Measurements from ENCODE around the gene AGPAT1. TPM values are rescaled to one million over a fixed set of nuclear protein-coding genes. Genes with fewer than 3 reads are reported as not detected.

The AGPAT1 gene
- total and polyA plus RNA-seq, 2 of the 13 experiments (the other 11 are each of a cell fraction or from before 2014, with no cell fraction given) = 51.3 to 139 TPM

- TF ChIP-seq ZNF605 (CRISPR knock-in tag; IDR thresholded peaks at IDR 0.05) (no peak), SMYD3 (CRISPR knock-in tag; IDR thresholded peaks at IDR 0.05) (no peak), MXI1 (IDR thresholded peaks at IDR 0.05; ENCODE audit: borderline replicate concordance, low read depth, low read length) (no peak), SETDB1 (CRISPR knock-in tag; IDR thresholded peaks at IDR 0.05; ENCODE audit: borderline replicate concordance) (no peak), NFKBIZ (CRISPR knock-in tag; IDR thresholded peaks at IDR 0.05) (no peak), RXRA (CRISPR knock-in tag; IDR thresholded peaks at IDR 0.05) (no peak), KLF9 (CRISPR knock-in tag; IDR thresholded peaks at IDR 0.05; ENCODE audit: low read depth) (no peak), ARID2 (CRISPR knock-in tag; IDR thresholded peaks at IDR 0.05; ENCODE audit: borderline replicate concordance) (no peak), MXD1 (CRISPR knock-in tag; IDR thresholded peaks at IDR 0.05) (no peak), PITX1 (CRISPR knock-in tag; IDR thresholded peaks at IDR 0.05) (no peak), SMAD1 (CRISPR knock-in tag; IDR thresholded peaks at IDR 0.05; ENCODE audit: borderline replicate concordance, low read depth) (no peak), MAX (IDR thresholded peaks at IDR 0.05) (peak; percentile 11; the same call in 1 of the 2 replicates), GMEB2 (CRISPR knock-in tag; IDR thresholded peaks at IDR 0.05; ENCODE audit: low read depth) (no peak), POLR2AphosphoS5 (IDR thresholded peaks at IDR 0.05; ENCODE audit: low read depth, low read length) (no peak; the same call in 1 of the 2 replicates), ZNF205 (CRISPR knock-in tag; IDR thresholded peaks at IDR 0.05) (peak; percentile 56; the same call in 1 of the 2 replicates), ZNF550 (CRISPR knock-in tag; IDR thresholded peaks at IDR 0.05; ENCODE audit: borderline replicate concordance) (no peak), ZNF580 (CRISPR knock-in tag; IDR thresholded peaks at IDR 0.05; ENCODE audit: borderline replicate concordance, low read depth) (no peak), WIZ (CRISPR knock-in tag; IDR thresholded peaks at IDR 0.05) (0 out of 2 replicates have a peak, but pooled peaks have one; percentile 2), ZNF124 (CRISPR knock-in tag; IDR thresholded peaks at IDR 0.05) (no peak), MLXIP (CRISPR knock-in tag; IDR thresholded peaks at IDR 0.05; ENCODE audit: borderline replicate concordance) (no peak), CHD4 (IDR thresholded peaks at IDR 0.05; ENCODE audit: borderline replicate concordance, low read length) (no peak), CREB1 (IDR thresholded peaks at IDR 0.05) (no peak), CREB1 (CRISPR knock-in tag; IDR thresholded peaks at IDR 0.05) (no peak), NFE2L2 (IDR thresholded peaks at IDR 0.05; ENCODE audit: low read length) (0 out of 2 replicates have a peak, but pooled peaks have one; percentile 14), THYN1 (CRISPR knock-in tag; IDR thresholded peaks at IDR 0.05; ENCODE audit: borderline replicate concordance, low read depth) (no peak), TBX3 (IDR thresholded peaks at IDR 0.05; ENCODE audit: borderline replicate concordance) (no peak)
Observed at GRCh38 chr6:32152769-32153563, 22.9 kb downstream of the AGPAT1 start (continued).
